ENCODE data around the gene C1orf116.

DNA sequence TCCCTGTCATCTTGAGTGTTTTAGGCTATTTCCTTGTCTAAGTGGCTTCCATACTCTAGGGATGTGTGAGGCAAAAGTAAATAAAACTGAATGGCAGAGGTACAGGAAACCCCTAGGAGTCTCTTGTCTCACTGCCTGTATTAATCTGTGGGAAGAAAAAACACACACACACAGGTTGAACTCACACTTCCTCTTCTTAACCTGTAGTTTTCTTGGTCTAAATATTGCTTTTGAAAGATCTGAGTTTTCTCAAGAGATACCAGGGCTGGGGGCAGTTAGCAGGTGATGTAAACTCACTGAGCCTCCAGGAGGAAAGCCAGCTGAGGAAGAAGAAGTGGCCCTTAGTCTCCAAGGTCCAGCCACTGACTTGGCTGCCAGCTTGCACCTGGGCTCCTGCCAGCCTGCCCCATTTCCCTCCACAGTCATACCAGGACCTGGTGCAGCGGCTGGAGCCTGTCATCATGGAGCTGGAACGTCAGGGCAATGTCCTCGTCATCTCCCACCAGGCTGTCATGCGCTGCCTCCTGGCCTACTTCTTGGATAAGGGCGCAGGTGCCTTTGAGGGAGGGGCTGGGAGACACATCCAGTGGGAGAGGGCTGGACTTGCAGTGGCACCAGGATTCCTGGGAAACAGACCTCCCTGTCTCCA, 37.4 kb upstream of the C1orf116 start:
- TF ChIP-seq, protein P1, sequence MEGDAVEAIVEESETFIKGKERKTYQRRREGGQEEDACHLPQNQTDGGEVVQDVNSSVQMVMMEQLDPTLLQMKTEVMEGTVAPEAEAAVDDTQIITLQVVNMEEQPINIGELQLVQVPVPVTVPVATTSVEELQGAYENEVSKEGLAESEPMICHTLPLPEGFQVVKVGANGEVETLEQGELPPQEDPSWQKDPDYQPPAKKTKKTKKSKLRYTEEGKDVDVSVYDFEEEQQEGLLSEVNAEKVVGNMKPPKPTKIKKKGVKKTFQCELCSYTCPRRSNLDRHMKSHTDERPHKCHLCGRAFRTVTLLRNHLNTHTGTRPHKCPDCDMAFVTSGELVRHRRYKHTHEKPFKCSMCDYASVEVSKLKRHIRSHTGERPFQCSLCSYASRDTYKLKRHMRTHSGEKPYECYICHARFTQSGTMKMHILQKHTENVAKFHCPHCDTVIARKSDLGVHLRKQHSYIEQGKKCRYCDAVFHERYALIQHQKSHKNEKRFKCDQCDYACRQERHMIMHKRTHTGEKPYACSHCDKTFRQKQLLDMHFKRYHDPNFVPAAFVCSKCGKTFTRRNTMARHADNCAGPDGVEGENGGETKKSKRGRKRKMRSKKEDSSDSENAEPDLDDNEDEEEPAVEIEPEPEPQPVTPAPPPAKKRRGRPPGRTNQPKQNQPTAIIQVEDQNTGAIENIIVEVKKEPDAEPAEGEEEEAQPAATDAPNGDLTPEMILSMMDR (IDR thresholded peaks at IDR 0.05), result no peak
- TF ChIP-seq POLR2A (IDR thresholded peaks at IDR 0.05) (no peak), POLR2AphosphoS5 (IDR thresholded peaks at IDR 0.05) (no peak)

Measured in breast epithelium (tissue), 3 donors.